ENCODE data around the gene SLC9A3. TPM values are rescaled to one million over a fixed set of nuclear protein-coding genes. Genes with fewer than 3 reads are reported as not detected.

Gene SLC9A3
- total and polyA plus RNA-seq, 2 of the 13 experiments (the other 11 are each of a cell fraction or from before 2014, with no cell fraction given), result 1.5 to 1.8 TPM

DNA sequence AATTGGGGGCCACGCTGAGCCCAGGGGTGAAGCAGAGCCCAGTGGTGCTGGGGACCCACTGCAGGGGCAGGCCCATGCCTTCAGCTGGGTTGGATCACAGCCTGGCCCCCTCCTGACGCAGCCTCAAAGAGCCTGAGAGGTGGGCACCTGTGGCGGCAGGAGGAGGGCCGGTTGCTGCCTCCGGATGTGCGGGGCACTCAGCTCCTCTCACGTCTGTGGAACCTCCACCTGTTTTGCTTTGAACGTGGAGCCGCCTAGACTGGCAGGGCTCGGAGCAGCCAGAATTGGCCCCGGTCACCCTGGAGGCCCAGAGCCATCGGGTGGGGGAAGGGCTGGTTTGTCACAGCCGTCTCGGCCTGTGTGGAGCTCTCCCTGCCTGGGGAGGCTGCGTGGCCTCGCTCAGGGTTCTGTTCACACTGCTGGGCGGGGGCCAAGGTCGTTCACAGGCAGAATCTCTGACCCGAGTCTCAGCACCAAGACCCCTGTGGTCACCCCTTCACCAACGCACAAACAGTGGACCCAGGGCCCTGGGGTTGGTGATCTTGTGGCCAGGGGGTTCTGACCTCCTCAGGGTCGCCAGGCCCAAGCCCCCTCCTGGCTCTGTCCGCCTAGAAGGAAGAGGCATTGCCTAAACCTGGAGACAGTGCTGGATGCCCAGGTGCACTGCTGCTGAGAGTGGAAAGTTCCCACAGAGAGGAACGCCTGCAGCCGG, 9.2 kb upstream of the SLC9A3 start (continued):
- TF ChIP-seq NAIF1 (CRISPR knock-in tag; IDR thresholded peaks at IDR 0.05; ENCODE audit: borderline replicate concordance) (no peak), BCL6 (CRISPR knock-in tag; IDR thresholded peaks at IDR 0.05) (no peak), CCAR2 (optimal IDR thresholded peaks at IDR 0.05; ENCODE audit: low read depth, low read length) (no peak), PCBP1 (IDR thresholded peaks at IDR 0.05; ENCODE audit: borderline replicate concordance, low read depth, low read length) (no peak), RBFOX2 (IDR thresholded peaks at IDR 0.05; ENCODE audit: low read depth, low read length) (peak; percentile 56; the same call in 1 of the 2 replicates), DRAP1 (CRISPR knock-in tag; IDR thresholded peaks at IDR 0.05) (no peak), HNRNPL (IDR thresholded peaks at IDR 0.05; ENCODE audit: low read depth, low read length) (peak; percentile 42; the same call in 1 of the 2 replicates), ZNF383 (CRISPR knock-in tag; IDR thresholded peaks at IDR 0.05; ENCODE audit: borderline replicate concordance) (0 out of 2 replicates have a peak, but pooled peaks have one; percentile 5), AGO2 (optimal IDR thresholded peaks at IDR 0.05; ENCODE audit: low read depth, low read length) (no peak), HNF4G (IDR thresholded peaks at IDR 0.05; ENCODE audit: borderline replicate concordance, low read depth, low read length) (no peak), HNF4G (CRISPR knock-in tag; IDR thresholded peaks at IDR 0.05; ENCODE audit: borderline replicate concordance, low read depth) (no peak), KLF16 (CRISPR knock-in tag; IDR thresholded peaks at IDR 0.05) (no peak), ZBTB42 (CRISPR knock-in tag; IDR thresholded peaks at IDR 0.05) (0 out of 2 replicates have a peak, but pooled peaks have one; percentile 20), CC2D1A (CRISPR knock-in tag; IDR thresholded peaks at IDR 0.05) (no peak), ZNF205 (CRISPR knock-in tag; IDR thresholded peaks at IDR 0.05) (peak; percentile 58; the same call in 1 of the 2 replicates), TSC22D2 (CRISPR knock-in tag; IDR thresholded peaks at IDR 0.05; ENCODE audit: borderline replicate concordance) (no peak), GPN1 (CRISPR knock-in tag; IDR thresholded peaks at IDR 0.05; ENCODE audit: borderline replicate concordance) (no peak), SMC3 (IDR thresholded peaks at IDR 0.05; ENCODE audit: low read length) (no peak), ZFX (CRISPR knock-in tag; IDR thresholded peaks at IDR 0.05; ENCODE audit: low read depth) (peak; percentile 30; the same call in 1 of the 2 replicates)
- TF ChIP-seq, protein P1, sequence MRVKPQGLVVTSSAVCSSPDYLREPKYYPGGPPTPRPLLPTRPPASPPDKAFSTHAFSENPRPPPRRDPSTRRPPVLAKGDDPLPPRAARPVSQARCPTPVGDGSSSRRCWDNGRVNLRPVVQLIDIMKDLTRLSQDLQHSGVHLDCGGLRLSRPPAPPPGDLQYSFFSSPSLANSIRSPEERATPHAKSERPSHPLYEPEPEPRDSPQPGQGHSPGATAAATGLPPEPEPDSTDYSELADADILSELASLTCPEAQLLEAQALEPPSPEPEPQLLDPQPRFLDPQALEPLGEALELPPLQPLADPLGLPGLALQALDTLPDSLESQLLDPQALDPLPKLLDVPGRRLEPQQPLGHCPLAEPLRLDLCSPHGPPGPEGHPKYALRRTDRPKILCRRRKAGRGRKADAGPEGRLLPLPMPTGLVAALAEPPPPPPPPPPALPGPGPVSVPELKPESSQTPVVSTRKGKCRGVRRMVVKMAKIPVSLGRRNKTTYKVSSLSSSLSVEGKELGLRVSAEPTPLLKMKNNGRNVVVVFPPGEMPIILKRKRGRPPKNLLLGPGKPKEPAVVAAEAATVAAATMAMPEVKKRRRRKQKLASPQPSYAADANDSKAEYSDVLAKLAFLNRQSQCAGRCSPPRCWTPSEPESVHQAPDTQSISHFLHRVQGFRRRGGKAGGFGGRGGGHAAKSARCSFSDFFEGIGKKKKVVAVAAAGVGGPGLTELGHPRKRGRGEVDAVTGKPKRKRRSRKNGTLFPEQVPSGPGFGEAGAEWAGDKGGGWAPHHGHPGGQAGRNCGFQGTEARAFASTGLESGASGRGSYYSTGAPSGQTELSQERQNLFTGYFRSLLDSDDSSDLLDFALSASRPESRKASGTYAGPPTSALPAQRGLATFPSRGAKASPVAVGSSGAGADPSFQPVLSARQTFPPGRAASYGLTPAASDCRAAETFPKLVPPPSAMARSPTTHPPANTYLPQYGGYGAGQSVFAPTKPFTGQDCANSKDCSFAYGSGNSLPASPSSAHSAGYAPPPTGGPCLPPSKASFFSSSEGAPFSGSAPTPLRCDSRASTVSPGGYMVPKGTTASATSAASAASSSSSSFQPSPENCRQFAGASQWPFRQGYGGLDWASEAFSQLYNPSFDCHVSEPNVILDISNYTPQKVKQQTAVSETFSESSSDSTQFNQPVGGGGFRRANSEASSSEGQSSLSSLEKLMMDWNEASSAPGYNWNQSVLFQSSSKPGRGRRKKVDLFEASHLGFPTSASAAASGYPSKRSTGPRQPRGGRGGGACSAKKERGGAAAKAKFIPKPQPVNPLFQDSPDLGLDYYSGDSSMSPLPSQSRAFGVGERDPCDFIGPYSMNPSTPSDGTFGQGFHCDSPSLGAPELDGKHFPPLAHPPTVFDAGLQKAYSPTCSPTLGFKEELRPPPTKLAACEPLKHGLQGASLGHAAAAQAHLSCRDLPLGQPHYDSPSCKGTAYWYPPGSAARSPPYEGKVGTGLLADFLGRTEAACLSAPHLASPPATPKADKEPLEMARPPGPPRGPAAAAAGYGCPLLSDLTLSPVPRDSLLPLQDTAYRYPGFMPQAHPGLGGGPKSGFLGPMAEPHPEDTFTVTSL (CRISPR knock-in tag; IDR thresholded peaks at IDR 0.05; ENCODE audit: borderline replicate concordance), result no peak
- TF ChIP-seq, protein P2, sequence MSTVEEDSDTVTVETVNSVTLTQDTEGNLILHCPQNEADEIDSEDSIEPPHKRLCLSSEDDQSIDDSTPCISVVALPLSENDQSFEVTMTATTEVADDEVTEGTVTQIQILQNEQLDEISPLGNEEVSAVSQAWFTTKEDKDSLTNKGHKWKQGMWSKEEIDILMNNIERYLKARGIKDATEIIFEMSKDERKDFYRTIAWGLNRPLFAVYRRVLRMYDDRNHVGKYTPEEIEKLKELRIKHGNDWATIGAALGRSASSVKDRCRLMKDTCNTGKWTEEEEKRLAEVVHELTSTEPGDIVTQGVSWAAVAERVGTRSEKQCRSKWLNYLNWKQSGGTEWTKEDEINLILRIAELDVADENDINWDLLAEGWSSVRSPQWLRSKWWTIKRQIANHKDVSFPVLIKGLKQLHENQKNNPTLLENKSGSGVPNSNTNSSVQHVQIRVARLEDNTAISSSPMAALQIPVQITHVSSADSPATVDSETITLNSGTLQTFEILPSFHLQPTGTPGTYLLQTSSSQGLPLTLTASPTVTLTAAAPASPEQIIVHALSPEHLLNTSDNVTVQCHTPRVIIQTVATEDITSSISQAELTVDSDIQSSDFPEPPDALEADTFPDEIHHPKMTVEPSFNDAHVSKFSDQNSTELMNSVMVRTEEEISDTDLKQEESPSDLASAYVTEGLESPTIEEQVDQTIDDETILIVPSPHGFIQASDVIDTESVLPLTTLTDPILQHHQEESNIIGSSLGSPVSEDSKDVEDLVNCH (CRISPR knock-in tag; IDR thresholded peaks at IDR 0.05), result no peak

Measured in HepG2 (cell line).